MM.1S (cell line): Measurements from ENCODE around the gene TNK1.

Experiments used
- DNase-seq: peaks from one replicate; pipeline ENCODE4 v3.0.0-alpha.2; 2015
- H2AFZ ChIP-seq: fragments of 300-600 bp; sonication (generic); 2 replicates; pipeline ENCODE4 v1.6.0; 2016; ENCODE audit warnings: antibody characterized with exemption, low read length
- H3F3A ChIP-seq: fragments of 300-600 bp; sonication (generic); 2 replicates; pipeline ENCODE4 v1.6.1; 2016; ENCODE audit warnings: mild to moderate bottlenecking, antibody characterized with exemption, low read length, moderate library complexity, mixed read lengths; ENCODE audit not compliant: insufficient read depth
- H3K27ac ChIP-seq: fragments of 300-600 bp; sonication (generic); 2 replicates; pipeline ENCODE4 v1.5.1; 2016; ENCODE audit warnings: mild to moderate bottlenecking, low read length
- H3K27me3 ChIP-seq: fragments of 300-600 bp; sonication (generic); replicated peaks from 2 replicates; pipeline ENCODE4 v1.6.0; 2016; ENCODE audit warnings: low read length; ENCODE audit not compliant: insufficient read depth
- H3K36me3 ChIP-seq: fragments of 300-600 bp; sonication (generic); replicated peaks from 2 replicates; pipeline ENCODE4 v1.6.1; 2016; ENCODE audit warnings: mild to moderate bottlenecking, low read length, mixed read lengths; ENCODE audit not compliant: insufficient read depth
- H3K4me1 ChIP-seq: fragments of 300-600 bp; sonication (generic); 2 replicates; pipeline ENCODE4 v1.6.1; 2016; ENCODE audit warnings: low read length, mixed read lengths
- H3K4me2 ChIP-seq: fragments of 300-600 bp; sonication (generic); 2 replicates; pipeline ENCODE4 v1.6.0; 2016; ENCODE audit warnings: low read depth, low read length
- H3K4me3 ChIP-seq: fragments of 300-600 bp; sonication (generic); 2 replicates; pipeline ENCODE4 v1.5.1; 2016; ENCODE audit warnings: low read length, mixed read lengths
- H3K79me2 ChIP-seq: fragments of 300-600 bp; sonication (generic); 2 replicates; pipeline ENCODE4 v1.6.1; 2016; ENCODE audit warnings: mixed run types, low read length, mixed read lengths
- H3K9ac ChIP-seq: fragments of 300-600 bp; sonication (generic); 2 replicates; pipeline ENCODE4 v1.6.1; 2016; ENCODE audit warnings: low read length, mixed read lengths
- H3K9me2 ChIP-seq: fragments of 300-600 bp; sonication (generic); replicated peaks from 2 replicates; pipeline ENCODE4 v1.6.1; 2016; ENCODE audit warnings: mild to moderate bottlenecking, low read length, mixed read lengths; ENCODE audit not compliant: insufficient read depth
- H3K9me3 ChIP-seq: fragments of 300-600 bp; sonication (generic); replicated peaks from 2 replicates; pipeline ENCODE4 v1.6.1; 2016; ENCODE audit warnings: mild to moderate bottlenecking, low read length, mixed read lengths; ENCODE audit not compliant: insufficient read depth
- H4K20me1 ChIP-seq: fragments of 300-600 bp; sonication (generic); 2 replicates; pipeline ENCODE4 v1.6.1; 2016; ENCODE audit warnings: mild to moderate bottlenecking, low read length, moderate library complexity, mixed read lengths; ENCODE audit not compliant: insufficient read depth
- EZH2 ChIP-seq: fragments of 300-600 bp; sonication (generic); optimal IDR thresholded peaks from 2 replicates; pipeline ENCODE3; 2017; ENCODE audit warnings: low read depth, mild to moderate bottlenecking, antibody characterized with exemption, low read length, mixed read lengths
- EZH2phosphoT487 ChIP-seq: fragments of 300-600 bp; sonication (generic); IDR thresholded peaks from 2 replicates; pipeline ENCODE4 v1.6.1; 2018; ENCODE audit warnings: antibody characterized with exemption, low read length
- TF ChIP-seq, protein P1 (sequence below): fragments of 300-600 bp; sonication (generic); IDR thresholded peaks from 2 replicates; pipeline ENCODE4 v1.5.1; 2016; ENCODE audit warnings: antibody characterized with exemption, low read length, mixed read lengths

Gene TNK1

DNA sequence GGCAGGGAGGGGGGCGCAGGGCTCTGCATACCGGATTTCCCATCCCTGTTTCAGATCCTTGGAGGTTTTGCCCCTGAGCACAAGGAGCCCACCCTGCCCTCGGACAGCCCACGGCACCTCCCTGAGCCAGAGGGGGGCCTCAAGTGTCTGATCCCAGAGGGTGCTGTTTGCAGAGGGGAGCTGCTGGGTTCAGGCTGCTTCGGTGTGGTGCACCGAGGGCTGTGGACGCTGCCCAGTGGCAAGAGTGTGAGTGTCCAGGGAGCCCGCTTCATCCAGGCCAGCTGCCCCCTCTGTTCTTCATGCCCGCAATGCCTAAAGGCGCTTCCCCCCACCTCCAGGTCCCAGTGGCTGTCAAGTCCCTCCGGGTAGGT lies 2.5 kb downstream of the TNK1 start:
- no peak overlapping the region for H3K27ac ChIP-seq
- H2AFZ ChIP-seq: peak overlapping the region; percentile 87
- H4K20me1 ChIP-seq: no peaks in the 10 kb centered on the region
- H3K4me2 ChIP-seq: peak overlapping the region; percentile 83; the same call in 1 of the 2 replicates
- H3K9ac ChIP-seq: no peak overlapping the region
- H3F3A ChIP-seq: no peaks in the 10 kb centered on the region
- peaks cover 46% of the 10 kb centered on the region for H3K27me3 ChIP-seq
- no peaks in the 10 kb centered on the region for H3K9me2 ChIP-seq
- no peaks in the 10 kb centered on the region for H3K9me3 ChIP-seq
- H3K4me3 ChIP-seq: no peak overlapping the region
- H3K79me2 ChIP-seq: no peaks in the 10 kb centered on the region
- H3K36me3 ChIP-seq: no peaks in the 10 kb centered on the region
- no peak for DNase-seq
- TF ChIP-seq EZH2 (no peak), EZH2phosphoT487 (no peak)
- TF ChIP-seq, protein P1, sequence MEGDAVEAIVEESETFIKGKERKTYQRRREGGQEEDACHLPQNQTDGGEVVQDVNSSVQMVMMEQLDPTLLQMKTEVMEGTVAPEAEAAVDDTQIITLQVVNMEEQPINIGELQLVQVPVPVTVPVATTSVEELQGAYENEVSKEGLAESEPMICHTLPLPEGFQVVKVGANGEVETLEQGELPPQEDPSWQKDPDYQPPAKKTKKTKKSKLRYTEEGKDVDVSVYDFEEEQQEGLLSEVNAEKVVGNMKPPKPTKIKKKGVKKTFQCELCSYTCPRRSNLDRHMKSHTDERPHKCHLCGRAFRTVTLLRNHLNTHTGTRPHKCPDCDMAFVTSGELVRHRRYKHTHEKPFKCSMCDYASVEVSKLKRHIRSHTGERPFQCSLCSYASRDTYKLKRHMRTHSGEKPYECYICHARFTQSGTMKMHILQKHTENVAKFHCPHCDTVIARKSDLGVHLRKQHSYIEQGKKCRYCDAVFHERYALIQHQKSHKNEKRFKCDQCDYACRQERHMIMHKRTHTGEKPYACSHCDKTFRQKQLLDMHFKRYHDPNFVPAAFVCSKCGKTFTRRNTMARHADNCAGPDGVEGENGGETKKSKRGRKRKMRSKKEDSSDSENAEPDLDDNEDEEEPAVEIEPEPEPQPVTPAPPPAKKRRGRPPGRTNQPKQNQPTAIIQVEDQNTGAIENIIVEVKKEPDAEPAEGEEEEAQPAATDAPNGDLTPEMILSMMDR: no peak
- H3K4me1 ChIP-seq: peaks cover 4% of the 10 kb centered on the region; the same call in 1 of the 2 replicates

GRCh38 chr17:7383742-7384488 lies 3.0 kb downstream of the TNK1 start:
- Histone ChIP-seq H3K9me3 (no peaks in the 10 kb centered on the region), H3K4me2 (peak overlapping the region; percentile 83), H3K79me2 (no peaks in the 10 kb centered on the region), H3K27ac (no peak overlapping the region), H3K4me3 (peak overlapping the region; percentile 63), H3K9ac (peak overlapping the region; percentile 47; the same call in 1 of the 2 replicates), H4K20me1 (no peaks in the 10 kb centered on the region), H3K27me3 (peaks cover 46% of the 10 kb centered on the region), H3K9me2 (no peaks in the 10 kb centered on the region), H3F3A (no peaks in the 10 kb centered on the region), H3K36me3 (no peaks in the 10 kb centered on the region), H2AFZ (peak overlapping the region; percentile 87), H3K4me1 (peaks cover 4% of the 10 kb centered on the region; the same call in 1 of the 2 replicates)
- DNase-seq: peak; percentile 66
- TF ChIP-seq, protein P1: no peak

DNA sequence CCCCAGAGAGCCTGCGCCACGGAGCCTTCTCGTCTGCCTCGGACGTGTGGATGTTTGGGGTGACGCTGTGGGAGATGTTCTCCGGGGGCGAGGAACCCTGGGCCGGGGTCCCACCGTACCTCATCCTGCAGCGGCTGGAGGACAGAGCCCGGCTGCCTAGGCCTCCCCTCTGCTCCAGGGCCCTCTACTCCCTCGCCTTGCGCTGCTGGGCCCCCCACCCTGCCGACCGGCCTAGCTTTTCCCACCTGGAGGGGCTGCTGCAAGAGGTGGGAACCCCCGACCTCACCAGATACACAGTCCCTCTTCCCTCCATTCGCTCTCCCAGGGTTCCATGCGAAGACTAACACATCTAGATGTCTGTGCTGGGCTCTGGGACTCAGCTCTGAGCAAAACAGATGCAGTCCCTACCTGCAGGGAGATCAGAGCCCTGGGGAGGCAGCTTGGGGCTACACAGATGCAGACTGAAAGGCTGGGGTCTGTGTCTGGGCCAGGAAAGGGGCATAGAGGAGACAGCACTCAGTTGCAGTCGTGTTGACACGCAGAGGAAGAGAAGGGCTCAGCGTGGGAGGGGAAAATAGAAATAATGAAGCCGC lies 3.7 kb downstream of the TNK1 start:
- Histone ChIP-seq H3K4me2 (peak overlapping the region; percentile 83), H3K27me3 (peaks cover 39% of the 10 kb centered on the region)
- no peak for DNase-seq

More for the DNA sequence above, 3.7 kb downstream of the TNK1 start:
- Histone ChIP-seq H3K9ac (peak overlapping the region; percentile 47; the same call in 1 of the 2 replicates), H3K36me3 (no peaks in the 10 kb centered on the region), H3F3A (no peaks in the 10 kb centered on the region), H3K79me2 (no peaks in the 10 kb centered on the region), H3K27ac (no peak overlapping the region), H3K9me2 (no peaks in the 10 kb centered on the region), H4K20me1 (no peaks in the 10 kb centered on the region), H2AFZ (peak overlapping the region; percentile 87), H3K4me3 (peak overlapping the region; percentile 63), H3K9me3 (no peaks in the 10 kb centered on the region), H3K4me1 (peaks cover 4% of the 10 kb centered on the region; the same call in 1 of the 2 replicates)
- TF ChIP-seq, protein P1: no peak
- TF ChIP-seq EZH2: no peak
- no peak for TF ChIP-seq EZH2phosphoT487
